ENCODE measurements around the gene TMEM250. TPM values are rescaled to one million over a fixed set of nuclear protein-coding genes. Genes with fewer than 3 reads are reported as not detected.

The TMEM250 gene
- total and polyA plus RNA-seq, 4 donors, result 6.7 to 19.5 (median 17.2) TPM

GRCh38 chr9:136110082-136111061, 8.3 kb downstream of the TMEM250 start (continued):
- no peak for TF ChIP-seq ZBTB33 (IDR thresholded peaks at IDR 0.05)
- TF ChIP-seq FOXA1 (IDR thresholded peaks at IDR 0.05), result no peak

- Histone ChIP-seq H3K9me3 (ENCODE audit: control insufficient read depth in 4 of 4, low read length in 3 of 4) (no peaks in the 10 kb centered on the region), H3K4me3 (ENCODE audit: low read depth in 1 of 3, low read length in 3 of 3) (peak overlapping the region in 1 of 3 donors; percentile 37), H3K27me3 (ENCODE audit: control insufficient read depth in 4 of 4, insufficient read depth in 4 of 4, low read length in 3 of 4) (no peaks in the 10 kb centered on the region), H3K9ac (ENCODE audit: low read depth in 1 of 2, low read length in 2 of 2) (no peak overlapping the region), H3K36me3 (ENCODE audit: control insufficient read depth in 4 of 4, insufficient read depth in 3 of 4, low read depth in 1 of 4, low read length in 3 of 4) (no peaks in the 10 kb centered on the region), H3K27ac (ENCODE audit: low read depth in 1 of 2, low read length in 2 of 2) (peak overlapping the region in 1 of 2 donors; percentile 53), H3K4me1 (ENCODE audit: control insufficient read depth in 4 of 4, insufficient read depth in 4 of 4, low read length in 3 of 4) (peaks cover 12 to 25% (median 17%) of the 10 kb centered on the region in 4 donors)
- WGBS, result 3% methylated on average over 48 of the region's 48 CpGs
- peak; percentile 72 for DNase-seq (ENCODE audit: low spot score)
- TF ChIP-seq FOXA1 (IDR thresholded peaks at IDR 0.05), result no peak
- TF ChIP-seq REST (IDR thresholded peaks at IDR 0.05), result peak; percentile 32
- no peak for TF ChIP-seq GABPA (IDR thresholded peaks at IDR 0.05 in 1 of 2, conservative IDR thresholded peaks at IDR 0.05 in 1 of 2)
- TF ChIP-seq HNF4G (IDR thresholded peaks at IDR 0.05), result no peak
- TF ChIP-seq, protein P1, sequence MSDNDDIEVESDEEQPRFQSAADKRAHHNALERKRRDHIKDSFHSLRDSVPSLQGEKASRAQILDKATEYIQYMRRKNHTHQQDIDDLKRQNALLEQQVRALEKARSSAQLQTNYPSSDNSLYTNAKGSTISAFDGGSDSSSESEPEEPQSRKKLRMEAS (IDR thresholded peaks at IDR 0.05), result no peak
- no peak for TF ChIP-seq TAF1 (conservative IDR thresholded peaks at IDR 0.05)
- TF ChIP-seq YY1 (IDR thresholded peaks at IDR 0.05), result no peak
- peak in 1 of 2 donors; percentile 46 for TF ChIP-seq RAD21 (IDR thresholded peaks at IDR 0.05)
Measured at GRCh38 chr9:136109351-136110081, 9.2 kb downstream of the TMEM250 start.

- H3K4me1 ChIP-seq (ENCODE audit: control insufficient read depth in 4 of 4, insufficient read depth in 4 of 4, low read length in 3 of 4), result peaks cover 12 to 25% (median 17%) of the 10 kb centered on the region in 4 donors
- H3K9ac ChIP-seq (ENCODE audit: low read depth in 1 of 2, low read length in 2 of 2), result no peak overlapping the region
- H3K4me3 ChIP-seq (ENCODE audit: low read depth in 1 of 3, low read length in 3 of 3), result peak overlapping the region in 1 of 3 donors; percentile 37
- no peaks in the 10 kb centered on the region for H3K9me3 ChIP-seq (ENCODE audit: control insufficient read depth in 4 of 4, low read length in 3 of 4)
- 79% methylated on average over 27 of the region's 27 CpGs for WGBS
- no peak overlapping the region for H3K27ac ChIP-seq (ENCODE audit: low read depth in 1 of 2, low read length in 2 of 2)
- H3K36me3 ChIP-seq (ENCODE audit: control insufficient read depth in 4 of 4, insufficient read depth in 3 of 4, low read depth in 1 of 4, low read length in 3 of 4), result no peaks in the 10 kb centered on the region
- H3K27me3 ChIP-seq (ENCODE audit: control insufficient read depth in 4 of 4, insufficient read depth in 4 of 4, low read length in 3 of 4), result no peaks in the 10 kb centered on the region
- DNase-seq (ENCODE audit: low spot score), result no peak
- TF ChIP-seq RXRA (IDR thresholded peaks at IDR 0.05) (no peak), ZBTB33 (IDR thresholded peaks at IDR 0.05) (no peak), EGR1 (IDR thresholded peaks at IDR 0.05; ENCODE audit: low read depth in 2 of 2) (no peak), NR2F2 (IDR thresholded peaks at IDR 0.05) (no peak), SP1 (IDR thresholded peaks at IDR 0.05) (no peak), TAF1 (conservative IDR thresholded peaks at IDR 0.05) (no peak), HNF4G (IDR thresholded peaks at IDR 0.05) (no peak), FOXA1 (IDR thresholded peaks at IDR 0.05) (no peak), YY1 (IDR thresholded peaks at IDR 0.05) (no peak), JUND (IDR thresholded peaks at IDR 0.05) (no peak), GABPA (IDR thresholded peaks at IDR 0.05 in 1 of 2, conservative IDR thresholded peaks at IDR 0.05 in 1 of 2) (no peak)
- TF ChIP-seq, protein P2, sequence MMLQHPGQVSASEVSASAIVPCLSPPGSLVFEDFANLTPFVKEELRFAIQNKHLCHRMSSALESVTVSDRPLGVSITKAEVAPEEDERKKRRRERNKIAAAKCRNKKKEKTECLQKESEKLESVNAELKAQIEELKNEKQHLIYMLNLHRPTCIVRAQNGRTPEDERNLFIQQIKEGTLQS (IDR thresholded peaks at IDR 0.05), result no peak
- TF ChIP-seq, protein P1 (IDR thresholded peaks at IDR 0.05), result no peak
Measured at GRCh38 chr9:136108648-136109266, 9.9 kb downstream of the TMEM250 start.

All from liver (tissue), 9 donors.